Calu3 (cell line): ENCODE data around the gene UBXN6. TPM values are rescaled to one million over a fixed set of nuclear protein-coding genes. Genes with fewer than 3 reads are reported as not detected.

ENCODE experiments used
- BruUV-seq: library from RNA; stranded (reverse); fragments of 400-500 nt; replicated peaks from 2 replicates; lab custom pipeline; 2021; lab: Mats Ljungman, UMichigan
- CTCF ChIA-PET: fragments of 300-600 bp; sonication (Branson Sonifier 250); formaldehyde crosslinking; loops from one replicate; lab custom pipeline; 2022; ENCODE audit warnings: antibody characterized with exemption; lab: Charles Lee
- DNase-seq: peaks from one replicate; pipeline ENCODE4 v3.0.0; 2022
- H3K27ac Mint-ChIP-seq: one replicate; pipeline ENCODE4 v1.8.0; 2022; ENCODE audit warnings: mixed read lengths; ENCODE audit not compliant: unreplicated experiment
- H3K27me3 Mint-ChIP-seq: one replicate; pipeline ENCODE4 v1.8.0; 2022; ENCODE audit warnings: mixed read lengths; ENCODE audit not compliant: unreplicated experiment
- H3K36me3 Mint-ChIP-seq: one replicate; pipeline ENCODE4 v1.8.0; 2022; ENCODE audit warnings: mild to moderate bottlenecking, moderate library complexity, mixed read lengths; ENCODE audit not compliant: insufficient read depth, unreplicated experiment
- H3K4me1 Mint-ChIP-seq: one replicate; pipeline ENCODE4 v1.8.0; 2022; ENCODE audit warnings: mild to moderate bottlenecking, low read depth, mixed read lengths; ENCODE audit not compliant: unreplicated experiment
- H3K4me3 Mint-ChIP-seq: one replicate; pipeline ENCODE4 v1.8.0; 2022; ENCODE audit warnings: mild to moderate bottlenecking, low read depth, moderate library complexity, mixed read lengths; ENCODE audit not compliant: unreplicated experiment
- H3K9me3 Mint-ChIP-seq: one replicate; pipeline ENCODE4 v1.8.0; 2022; ENCODE audit warnings: low read depth, mixed read lengths; ENCODE audit not compliant: unreplicated experiment
- CTCF ChIP-seq: fragments of 200-600 bp; IDR thresholded peaks from one replicate; pipeline ENCODE4 v1.8.0; 2022; ENCODE audit warnings: antibody characterized with exemption; ENCODE audit not compliant: unreplicated experiment
- intact Hi-C: fragments of 100-400 bp; cut with micrococcal nuclease; formaldehyde crosslinking; loops from one replicate; pipeline ENCODE4 v1.10.0; 2022; ENCODE audit not compliant: unreplicated experiment
- total RNA-seq: library from RNA; stranded (reverse); gene quantifications from 2 replicates; pipeline ENCODE4 v1.2.3, GENCODE V29; 2022

The UBXN6 gene
- total RNA-seq, 1 experiment from 2014 or later = 38.9 TPM

- H3K27me3 Mint-ChIP-seq = no peaks in the 10 kb centered on the region
- CTCF ChIA-PET = no interaction called here
Measured at GRCh38 chr19:4436231-4436630, 21.4 kb downstream of the UBXN6 start.

GRCh38 chr19:4434391-4434790, 23.2 kb downstream of the UBXN6 start:
- H3K36me3 Mint-ChIP-seq = peaks cover 29% of the 10 kb centered on the region

More at GRCh38 chr19:4436231-4436630, 21.4 kb downstream of the UBXN6 start:
- Mint-ChIP-seq H3K4me3 (no peak overlapping the region), H3K4me1 (no peaks in the 10 kb centered on the region), H3K27ac (no peak overlapping the region), H3K9me3 (no peaks in the 10 kb centered on the region), H3K36me3 (peaks cover 21% of the 10 kb centered on the region)
- intact Hi-C loops = no loop called here
- no peak for DNase-seq
- no TSS peak for BruUV-seq
- no peak for TF ChIP-seq CTCF

GRCh38 chr19:4432918-4433506, 24.6 kb downstream of the UBXN6 start:
- H3K36me3 Mint-ChIP-seq = peaks cover 40% of the 10 kb centered on the region
- H3K9me3 Mint-ChIP-seq = no peaks in the 10 kb centered on the region
- no peak for DNase-seq
- CTCF ChIA-PET = interaction anchor here (0.6 kb wide), 1 partner anchor 56 kb away, joined by 3 read pairs; no protein-coding TSS in a partner anchor
- TF ChIP-seq CTCF = no peak
- intact Hi-C loops = no loop called here
- no peak overlapping the region for H3K27ac Mint-ChIP-seq
- BruUV-seq = no TSS peak
- no peaks in the 10 kb centered on the region for H3K27me3 Mint-ChIP-seq
- no peak overlapping the region for H3K4me3 Mint-ChIP-seq
- H3K4me1 Mint-ChIP-seq = no peaks in the 10 kb centered on the region

More at GRCh38 chr19:4434391-4434790, 23.2 kb downstream of the UBXN6 start:
- Mint-ChIP-seq H3K9me3 (no peaks in the 10 kb centered on the region), H3K27me3 (no peaks in the 10 kb centered on the region), H3K4me3 (no peak overlapping the region), H3K4me1 (no peaks in the 10 kb centered on the region), H3K27ac (no peak overlapping the region)
- BruUV-seq = no TSS peak
- CTCF ChIA-PET = no interaction called here
- intact Hi-C loops = no loop called here
- DNase-seq = no peak
- no peak for TF ChIP-seq CTCF

- no peaks in the 10 kb centered on the region for H3K4me1 Mint-ChIP-seq
- H3K4me3 Mint-ChIP-seq = no peak overlapping the region
- no peak for DNase-seq
- no peak overlapping the region for H3K27ac Mint-ChIP-seq
- no peaks in the 10 kb centered on the region for H3K9me3 Mint-ChIP-seq
- BruUV-seq = no TSS peak
- no peaks in the 10 kb centered on the region for H3K27me3 Mint-ChIP-seq
- intact Hi-C loops = no loop called here
- H3K36me3 Mint-ChIP-seq = peaks cover 40% of the 10 kb centered on the region
- no peak for TF ChIP-seq CTCF
- CTCF ChIA-PET = no interaction called here
Measured at GRCh38 chr19:4431808-4432674, 25.6 kb downstream of the UBXN6 start.
